Neuronal stem cell (in vitro differentiated cells): Measurements from ENCODE around the gene DLG2.

ENCODE experiments used
- DNase-seq: peaks from one replicate; pipeline ENCODE4 v3.0.0-alpha.2; 2013; ENCODE audit warnings: low spot score
- H2AFZ ChIP-seq: one replicate; pipeline ENCODE4 v1.6.1; 2013; ENCODE audit warnings: mild to moderate bottlenecking, low read length, inconsistent platforms
- H2AK5ac ChIP-seq: 2 replicates; pipeline ENCODE4 v1.6.1; 2013; ENCODE audit warnings: low read depth, mild to moderate bottlenecking, inconsistent platforms, low read length, moderate library complexity, mixed read lengths
- H2BK120ac ChIP-seq: 2 replicates; pipeline ENCODE4 v1.6.1; 2013; ENCODE audit warnings: low read depth, mild to moderate bottlenecking, inconsistent platforms, low read length, moderate library complexity, mixed read lengths
- H2BK12ac ChIP-seq: one replicate; pipeline ENCODE4 v1.6.1; 2013; ENCODE audit warnings: low read length, inconsistent platforms
- H2BK15ac ChIP-seq: 2 replicates; pipeline ENCODE4 v1.6.1; 2013; ENCODE audit warnings: mild to moderate bottlenecking, low read length, inconsistent platforms, mixed read lengths
- H2BK5ac ChIP-seq: one replicate; pipeline ENCODE4 v1.6.1; 2013; ENCODE audit warnings: inconsistent platforms, mild to moderate bottlenecking, low read length, moderate library complexity
- H3K14ac ChIP-seq: one replicate; pipeline ENCODE4 v1.6.1; 2013; ENCODE audit warnings: low read length, inconsistent platforms
- H3K18ac ChIP-seq: 2 replicates; pipeline ENCODE4 v1.6.1; 2013; ENCODE audit warnings: low read length, inconsistent platforms
- H3K23ac ChIP-seq: 2 replicates; pipeline ENCODE4 v1.6.1; 2013; ENCODE audit warnings: low read depth, mild to moderate bottlenecking, mixed read lengths, low read length, inconsistent platforms; ENCODE audit not compliant: poor library complexity
- H3K27ac ChIP-seq: replicated peaks from 3 replicates; pipeline ENCODE4 v1.5.1; 2013; ENCODE audit warnings: low read length, inconsistent platforms
- H3K27me3 ChIP-seq, 3 experiments: 2 replicates each; pipeline ENCODE4 v1.6.1; 2013; ENCODE audit warnings: low read length in 3 of 3, mild to moderate bottlenecking in 2 of 3, inconsistent platforms in 1 of 3, low read depth in 1 of 3, mixed read lengths in 1 of 3, moderate library complexity in 1 of 3; ENCODE audit not compliant: control insufficient read depth in 3 of 3, insufficient read depth in 3 of 3
- H3K36me3 ChIP-seq, 2 donors: replicated peaks in 1 of 2; 2 replicates each; pipeline ENCODE4 v1.6.1; 2013; ENCODE audit warnings: low read length in 2 of 2; ENCODE audit not compliant: control insufficient read depth in 2 of 2, insufficient read depth in 2 of 2
- H3K4ac ChIP-seq: 2 replicates; pipeline ENCODE4 v1.6.1; 2013; ENCODE audit warnings: inconsistent platforms, mild to moderate bottlenecking, low read length, moderate library complexity
- H3K4me1 ChIP-seq, 2 donors: 1 replicate in 1 of 2; 2 replicates in 1 of 2; pipeline ENCODE4 v1.6.1; 2013; ENCODE audit warnings: low read length in 2 of 2, low read depth in 1 of 2; ENCODE audit not compliant: control insufficient read depth in 2 of 2, insufficient read depth in 1 of 2
- H3K4me2 ChIP-seq: one replicate; pipeline ENCODE4 v1.6.1; 2013; ENCODE audit warnings: mild to moderate bottlenecking, low read length, inconsistent platforms; ENCODE audit not compliant: insufficient read depth, poor library complexity, severe bottlenecking
- H3K4me3 ChIP-seq, 2 donors: 2 replicates each; pipeline ENCODE4 v1.5.1; 2013; ENCODE audit warnings: low read length in 2 of 2, mild to moderate bottlenecking in 2 of 2, inconsistent platforms in 1 of 2, moderate library complexity in 1 of 2
- H3K79me1 ChIP-seq: one replicate; pipeline ENCODE4 v1.6.1; 2013; ENCODE audit warnings: low read depth, mild to moderate bottlenecking, inconsistent platforms, low read length, moderate library complexity
- H3K9ac ChIP-seq: one replicate; pipeline ENCODE4 v1.6.1; 2013; ENCODE audit warnings: mild to moderate bottlenecking, low read depth, low read length, inconsistent platforms; ENCODE audit not compliant: poor library complexity
- H3K9me3 ChIP-seq, 2 donors: replicated peaks in 1 of 2; 2 replicates each; pipeline versions ENCODE3 to v1.6.1; 2013; ENCODE audit warnings: low read length in 2 of 2, mild to moderate bottlenecking in 2 of 2, inconsistent platforms in 1 of 2, low read depth in 1 of 2, mixed read lengths in 1 of 2, moderate library complexity in 1 of 2; ENCODE audit not compliant: control insufficient read depth in 2 of 2, insufficient read depth in 1 of 2
- H4K8ac ChIP-seq: one replicate; pipeline ENCODE4 v1.6.1; 2013; ENCODE audit warnings: low read depth, mild to moderate bottlenecking, inconsistent platforms, low read length, moderate library complexity
- H4K91ac ChIP-seq: one replicate; pipeline ENCODE4 v1.6.1; 2013; ENCODE audit warnings: low read length, low read depth, mild to moderate bottlenecking, inconsistent platforms; ENCODE audit not compliant: poor library complexity
- WGBS, 2 donors: extraction: QIAGEN DNeasy Blood & Tissue Kit; methylation state at CpG; one replicate each; pipeline ENCODE4 v1.1.7; 2013; ENCODE audit warnings: missing lambda C conversion rate in 2 of 2, mixed read lengths in 1 of 2; ENCODE audit not compliant: insufficient read length in 2 of 2, insufficient replicate concordance in 1 of 2; ENCODE audit errors: extremely low coverage in 2 of 2; 5-methylcytosine and 5-hydroxymethylcytosine counted together

DLG2 gene

GRCh38 chr11:85423794-85424193, 203.3 kb downstream of the DLG2 start:
- Histone ChIP-seq H3K18ac (no peak overlapping the region), H3K9me3 (peaks cover 0 to 3% of the 10 kb centered on the region in 2 donors), H2BK15ac (no peak overlapping the region), H3K4me2 (no peak overlapping the region), H4K8ac (no peak overlapping the region), H2BK12ac (no peak overlapping the region), H3K23ac (no peak overlapping the region), H4K91ac (no peak overlapping the region), H2BK5ac (no peak overlapping the region), H2AFZ (no peak overlapping the region), H3K4ac (no peak overlapping the region), H3K27ac (no peak overlapping the region), H3K14ac (peak overlapping the region; percentile 21), H3K9ac (no peak overlapping the region), H3K79me1 (no peaks in the 10 kb centered on the region), H3K27me3 (no peaks in the 10 kb centered on the region), H3K4me1 (no peaks in the 10 kb centered on the region), H2BK120ac (no peak overlapping the region), H3K4me3 (no peak overlapping the region), H3K36me3 (no peaks in the 10 kb centered on the region), H2AK5ac (no peak overlapping the region)
- WGBS, 2 donors: no CpG with 5 or more reads among the region's 3 CpGs
- no peak for DNase-seq

GRCh38 chr11:85423316-85423715, 203.8 kb downstream of the DLG2 start:
- DNase-seq: no peak
- Histone ChIP-seq H3K4me2 (no peak overlapping the region), H3K27me3 (no peaks in the 10 kb centered on the region), H3K9ac (no peak overlapping the region), H3K4ac (no peak overlapping the region), H2BK5ac (no peak overlapping the region), H2BK120ac (no peak overlapping the region), H3K18ac (no peak overlapping the region), H3K27ac (no peak overlapping the region), H3K9me3 (peaks cover 0 to 3% of the 10 kb centered on the region in 2 donors), H4K8ac (no peak overlapping the region), H2AK5ac (no peak overlapping the region), H3K14ac (no peak overlapping the region), H2BK12ac (no peak overlapping the region), H3K23ac (no peak overlapping the region), H3K4me3 (no peak overlapping the region), H3K36me3 (no peaks in the 10 kb centered on the region), H3K4me1 (no peaks in the 10 kb centered on the region), H3K79me1 (no peaks in the 10 kb centered on the region), H2AFZ (no peak overlapping the region), H2BK15ac (no peak overlapping the region), H4K91ac (no peak overlapping the region)
- WGBS, 2 donors: no CpG with 5 or more reads among the region's 1 CpG

GRCh38 chr11:85414175-85414574, 213.0 kb downstream of the DLG2 start:
- DNase-seq: no peak
- H3K4me3 ChIP-seq: no peak overlapping the region
- no peak overlapping the region for H3K4me2 ChIP-seq
- no CpG with 5 or more reads among the region's 5 CpGs for WGBS, 2 donors
- H3K9ac ChIP-seq: no peak overlapping the region
- no peak overlapping the region for H3K4ac ChIP-seq
- no peaks in the 10 kb centered on the region for H3K27me3 ChIP-seq
- H3K9me3 ChIP-seq: no peaks in the 10 kb centered on the region
- no peak overlapping the region for H3K18ac ChIP-seq
- H2BK5ac ChIP-seq: no peak overlapping the region
- no peak overlapping the region for H2BK12ac ChIP-seq
- H4K91ac ChIP-seq: no peak overlapping the region
- H3K36me3 ChIP-seq: no peaks in the 10 kb centered on the region
- no peak overlapping the region for H2BK120ac ChIP-seq
- H3K23ac ChIP-seq: no peak overlapping the region
- H3K14ac ChIP-seq: no peak overlapping the region
- no peak overlapping the region for H2AK5ac ChIP-seq
- H4K8ac ChIP-seq: no peak overlapping the region
- H2BK15ac ChIP-seq: no peak overlapping the region
- H2AFZ ChIP-seq: no peak overlapping the region
- no peak overlapping the region for H3K27ac ChIP-seq
- H3K79me1 ChIP-seq: no peaks in the 10 kb centered on the region
- no peaks in the 10 kb centered on the region for H3K4me1 ChIP-seq

- no peak for DNase-seq
- Histone ChIP-seq H3K9me3 (no peaks in the 10 kb centered on the region), H3K4me1 (no peaks in the 10 kb centered on the region), H3K18ac (no peak overlapping the region), H3K4ac (no peak overlapping the region), H2AFZ (no peak overlapping the region), H4K8ac (no peak overlapping the region), H2AK5ac (no peak overlapping the region), H3K79me1 (no peaks in the 10 kb centered on the region), H3K4me2 (no peak overlapping the region), H3K27me3 (no peaks in the 10 kb centered on the region), H2BK15ac (no peak overlapping the region), H3K23ac (no peak overlapping the region), H2BK12ac (no peak overlapping the region), H2BK5ac (no peak overlapping the region), H3K36me3 (no peaks in the 10 kb centered on the region), H3K14ac (no peak overlapping the region), H3K27ac (no peak overlapping the region), H3K9ac (no peak overlapping the region), H3K4me3 (no peak overlapping the region), H4K91ac (no peak overlapping the region), H2BK120ac (no peak overlapping the region)
- WGBS, 2 donors: no CpG with 5 or more reads among the region's 2 CpGs
These were observed 219.5 kb downstream of the DLG2 start for GRCh38 chr11:85407648-85408047.
